GM13976 (cell line): ENCODE data around the gene DNA2.

Experiments
- DNase-seq: peaks from one replicate; pipeline ENCODE4 v3.0.0; 2012; ENCODE audit warnings: low spot score
- in situ Hi-C: fragments of 300-500 bp; cut with MboI; formaldehyde crosslinking; loops from one replicate; pipeline ENCODE4 v1.12.0; 2022; ENCODE audit warnings: low sequenced_read_pairs, mixed read lengths, inconsistent platforms; ENCODE audit not compliant: unreplicated experiment
- TF ChIP-seq, protein P1 (sequence below): IDR thresholded peaks from 2 replicates; pipeline ENCODE4 v1.5.1; 2012; ENCODE audit warnings: borderline replicate concordance, mild to moderate bottlenecking; ENCODE audit not compliant: insufficient read depth; ENCODE audit errors: extremely low read depth, missing control alignments, control extremely low read depth

Gene DNA2

DNA sequence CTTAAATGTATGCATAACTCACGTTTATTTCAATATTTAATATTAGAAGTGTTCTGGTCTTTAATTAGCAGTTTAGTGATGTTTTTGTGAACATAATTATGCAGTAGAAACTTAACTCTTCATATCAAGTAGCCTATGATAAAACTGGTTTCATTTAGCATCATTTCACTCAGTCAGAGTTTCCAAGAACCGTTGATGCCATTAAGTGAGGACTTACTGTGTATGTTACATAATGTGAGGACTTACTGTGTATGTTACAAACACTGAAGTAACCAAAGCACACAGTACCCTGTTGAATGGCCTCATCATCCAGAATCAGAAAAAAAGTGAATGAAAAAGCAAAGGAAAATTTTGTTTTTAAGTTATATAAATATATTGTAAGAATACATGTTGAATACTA lies 106.2 kb downstream of the DNA2 start:
- in situ Hi-C loops = no loop called here
- DNase-seq = no peak
- TF ChIP-seq, protein P1, sequence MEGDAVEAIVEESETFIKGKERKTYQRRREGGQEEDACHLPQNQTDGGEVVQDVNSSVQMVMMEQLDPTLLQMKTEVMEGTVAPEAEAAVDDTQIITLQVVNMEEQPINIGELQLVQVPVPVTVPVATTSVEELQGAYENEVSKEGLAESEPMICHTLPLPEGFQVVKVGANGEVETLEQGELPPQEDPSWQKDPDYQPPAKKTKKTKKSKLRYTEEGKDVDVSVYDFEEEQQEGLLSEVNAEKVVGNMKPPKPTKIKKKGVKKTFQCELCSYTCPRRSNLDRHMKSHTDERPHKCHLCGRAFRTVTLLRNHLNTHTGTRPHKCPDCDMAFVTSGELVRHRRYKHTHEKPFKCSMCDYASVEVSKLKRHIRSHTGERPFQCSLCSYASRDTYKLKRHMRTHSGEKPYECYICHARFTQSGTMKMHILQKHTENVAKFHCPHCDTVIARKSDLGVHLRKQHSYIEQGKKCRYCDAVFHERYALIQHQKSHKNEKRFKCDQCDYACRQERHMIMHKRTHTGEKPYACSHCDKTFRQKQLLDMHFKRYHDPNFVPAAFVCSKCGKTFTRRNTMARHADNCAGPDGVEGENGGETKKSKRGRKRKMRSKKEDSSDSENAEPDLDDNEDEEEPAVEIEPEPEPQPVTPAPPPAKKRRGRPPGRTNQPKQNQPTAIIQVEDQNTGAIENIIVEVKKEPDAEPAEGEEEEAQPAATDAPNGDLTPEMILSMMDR = no peak

DNA sequence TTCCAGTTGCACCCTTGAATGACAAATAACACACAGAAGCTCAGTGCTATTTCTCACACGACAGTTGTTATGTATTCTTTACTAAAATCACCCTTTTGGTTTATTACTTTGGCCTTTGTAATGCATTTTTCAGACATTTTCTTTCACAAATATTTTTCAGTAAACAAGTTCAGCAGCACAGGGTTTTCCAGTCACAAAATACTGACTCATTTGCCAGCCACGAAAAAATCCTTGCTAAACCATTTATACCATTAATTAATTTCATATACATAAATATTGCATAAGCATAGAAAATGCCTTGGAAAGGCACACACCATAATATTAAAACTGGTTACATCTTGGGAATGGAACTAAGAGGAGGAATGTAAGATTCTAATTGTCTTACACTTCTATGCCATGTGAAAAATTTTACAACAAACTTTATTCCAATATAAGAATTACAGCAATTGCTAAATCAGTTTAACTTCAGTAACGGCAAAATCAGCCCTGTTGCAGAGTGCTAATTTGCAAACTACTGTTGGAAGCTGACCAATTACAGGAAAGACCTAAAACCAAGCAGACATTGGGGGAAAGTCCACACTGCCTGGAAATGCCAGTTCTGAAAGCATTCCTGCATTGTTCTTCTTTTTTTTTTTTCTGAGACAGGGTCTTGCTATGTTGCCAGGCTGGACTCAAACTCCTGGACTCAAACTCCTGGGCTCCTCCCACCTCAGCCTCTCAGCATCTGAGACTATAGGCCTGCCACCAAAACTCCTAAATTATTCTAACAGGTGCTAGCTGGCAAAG lies 107.5 kb downstream of the DNA2 start:
- in situ Hi-C loops = no loop called here
- no peak for DNase-seq
- TF ChIP-seq, protein P1 = no peak
